ENCODE data around the gene SHCBP1L.

Gene SHCBP1L

DNA sequence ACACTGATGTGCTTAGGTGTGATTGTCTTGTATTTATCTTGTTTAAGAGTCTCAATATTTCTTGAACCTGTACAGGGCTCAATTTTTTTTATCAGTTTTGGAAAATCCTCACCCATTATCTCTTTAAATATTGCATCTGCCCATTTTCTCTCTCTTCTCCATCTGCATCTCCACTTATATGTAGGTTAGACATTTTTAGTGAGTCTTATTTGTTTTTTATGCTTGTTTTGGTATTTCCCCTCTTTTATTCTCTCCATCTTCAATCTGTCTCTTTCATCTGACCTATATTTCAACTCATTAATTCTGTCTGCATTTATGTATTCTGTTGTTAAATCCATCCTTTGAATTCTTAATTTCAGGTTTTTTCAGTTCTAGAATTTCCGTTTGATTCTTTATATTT lies 32.9 kb upstream of the SHCBP1L start:
- no peak overlapping the region for H3K4me3 ChIP-seq
- no peak overlapping the region for H3K9ac ChIP-seq (ENCODE audit: insufficient read length)
- no peaks in the 10 kb centered on the region for H3K36me3 ChIP-seq (ENCODE audit: insufficient read depth, low read length)
- TF ChIP-seq EZH2 (IDR thresholded peaks at IDR 0.05), result no peak
- TF ChIP-seq FOXP2 (optimal IDR thresholded peaks at IDR 0.05; ENCODE audit: control extremely low read depth, extremely low read length, insufficient read depth), result no peak
- no peak for TF ChIP-seq POLR2AphosphoS5 (IDR thresholded peaks at IDR 0.05; ENCODE audit: borderline replicate concordance, low read depth, low read length)
- no peak for DNase-seq (ENCODE audit: low read depth, low spot score)
- no peaks in the 10 kb centered on the region for H3K9me3 ChIP-seq (ENCODE audit: low read depth, low read length)
- H3K27ac ChIP-seq, result no peak overlapping the region

DNA sequence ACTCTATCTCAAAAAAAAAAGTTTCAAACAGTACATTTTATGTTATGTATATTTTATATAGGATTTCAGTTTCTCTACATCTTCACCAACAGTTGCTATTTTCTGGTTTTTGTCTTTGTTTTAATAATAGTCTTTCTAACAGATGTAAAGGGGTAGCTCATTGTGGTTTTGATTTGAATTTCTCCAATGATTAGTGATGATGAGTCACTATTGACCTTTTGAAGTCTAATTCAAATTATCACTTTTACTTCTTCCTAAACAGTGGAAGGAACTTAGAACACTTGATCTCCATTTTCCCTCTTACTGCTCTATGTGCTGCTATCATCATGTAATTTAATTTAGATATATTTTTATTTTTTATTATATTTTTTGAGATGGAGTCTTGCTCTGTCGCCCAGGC lies 31.7 kb upstream of the SHCBP1L start:
- TF ChIP-seq POLR2AphosphoS5 (IDR thresholded peaks at IDR 0.05; ENCODE audit: borderline replicate concordance, low read depth, low read length) (no peak), EZH2 (IDR thresholded peaks at IDR 0.05) (no peak), FOXP2 (optimal IDR thresholded peaks at IDR 0.05; ENCODE audit: control extremely low read depth, extremely low read length, insufficient read depth) (no peak)
- Histone ChIP-seq H3K9me3 (ENCODE audit: low read depth, low read length) (no peaks in the 10 kb centered on the region), H3K36me3 (ENCODE audit: insufficient read depth, low read length) (no peaks in the 10 kb centered on the region), H3K27ac (no peak overlapping the region), H3K4me3 (no peak overlapping the region), H3K9ac (ENCODE audit: insufficient read length) (no peak overlapping the region)
- DNase-seq (ENCODE audit: low read depth, low spot score), result no peak

DNA sequence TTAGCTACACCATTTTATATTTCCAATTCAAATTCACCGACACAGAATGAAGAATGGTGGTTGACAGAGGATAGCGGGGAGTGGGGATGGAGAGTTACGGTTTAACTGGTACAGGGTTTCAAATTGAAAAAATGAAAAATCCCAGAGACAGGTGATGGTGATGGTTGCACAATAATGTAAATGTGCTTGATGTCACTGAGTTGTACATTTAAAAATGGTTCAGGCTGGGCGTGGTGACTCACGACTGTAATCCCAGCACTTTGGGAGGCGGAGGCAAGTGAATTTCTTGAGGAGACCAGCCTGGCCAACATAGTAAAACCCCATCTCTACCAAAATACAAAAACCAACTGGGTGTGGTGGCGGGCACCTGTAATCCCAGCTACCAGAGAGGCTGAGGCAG lies 31.2 kb upstream of the SHCBP1L start:
- Histone ChIP-seq H3K27ac (no peak overlapping the region), H3K36me3 (ENCODE audit: insufficient read depth, low read length) (no peaks in the 10 kb centered on the region), H3K9me3 (ENCODE audit: low read depth, low read length) (no peaks in the 10 kb centered on the region), H3K4me3 (no peak overlapping the region), H3K9ac (ENCODE audit: insufficient read length) (no peak overlapping the region)
- TF ChIP-seq POLR2AphosphoS5 (IDR thresholded peaks at IDR 0.05; ENCODE audit: borderline replicate concordance, low read depth, low read length) (no peak), FOXP2 (optimal IDR thresholded peaks at IDR 0.05; ENCODE audit: control extremely low read depth, extremely low read length, insufficient read depth) (no peak), EZH2 (IDR thresholded peaks at IDR 0.05) (no peak)
- no peak for DNase-seq (ENCODE audit: low read depth, low spot score)

DNA sequence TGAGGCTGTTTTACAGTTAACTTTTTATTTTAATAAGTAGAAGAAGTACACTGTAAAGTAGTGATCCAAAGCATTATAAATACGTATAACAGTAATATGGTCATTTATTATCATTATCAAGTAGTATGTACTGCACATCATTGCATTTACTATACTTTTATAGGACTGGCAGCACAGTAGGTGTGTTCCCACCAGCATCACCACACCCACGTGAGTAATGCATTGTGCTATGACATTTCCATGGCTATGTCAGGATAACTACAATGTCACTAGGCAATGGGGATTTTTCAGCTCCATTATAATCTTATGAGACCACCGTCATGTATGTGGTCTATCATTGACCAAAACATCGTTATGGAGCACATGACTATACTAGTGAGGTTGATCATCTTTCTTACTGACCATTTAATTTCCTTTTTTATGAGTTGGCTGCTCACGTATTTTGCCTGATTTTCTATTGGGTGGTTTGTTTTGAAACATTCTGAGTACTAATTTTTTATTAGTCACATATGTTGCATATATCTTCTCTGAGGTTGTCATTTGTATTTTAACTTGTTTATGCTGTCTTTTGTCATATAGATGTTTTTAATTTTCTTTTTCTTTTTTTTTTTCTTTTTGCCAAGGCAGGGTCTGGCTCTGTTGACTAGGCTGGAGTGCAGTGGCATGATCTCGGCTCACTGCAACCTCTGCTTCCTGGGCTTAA lies 25.3 kb upstream of the SHCBP1L start:
- H3K9me3 ChIP-seq (ENCODE audit: low read depth, low read length), result no peaks in the 10 kb centered on the region
- no peaks in the 10 kb centered on the region for H3K36me3 ChIP-seq (ENCODE audit: insufficient read depth, low read length)
- no peak overlapping the region for H3K4me3 ChIP-seq
- TF ChIP-seq FOXP2 (optimal IDR thresholded peaks at IDR 0.05; ENCODE audit: control extremely low read depth, extremely low read length, insufficient read depth), result no peak
- TF ChIP-seq POLR2AphosphoS5 (IDR thresholded peaks at IDR 0.05; ENCODE audit: borderline replicate concordance, low read depth, low read length), result no peak
- TF ChIP-seq EZH2 (IDR thresholded peaks at IDR 0.05), result no peak
- H3K27ac ChIP-seq, result no peak overlapping the region
- H3K9ac ChIP-seq (ENCODE audit: insufficient read length), result no peak overlapping the region
- DNase-seq (ENCODE audit: low read depth, low spot score), result no peak

DNA sequence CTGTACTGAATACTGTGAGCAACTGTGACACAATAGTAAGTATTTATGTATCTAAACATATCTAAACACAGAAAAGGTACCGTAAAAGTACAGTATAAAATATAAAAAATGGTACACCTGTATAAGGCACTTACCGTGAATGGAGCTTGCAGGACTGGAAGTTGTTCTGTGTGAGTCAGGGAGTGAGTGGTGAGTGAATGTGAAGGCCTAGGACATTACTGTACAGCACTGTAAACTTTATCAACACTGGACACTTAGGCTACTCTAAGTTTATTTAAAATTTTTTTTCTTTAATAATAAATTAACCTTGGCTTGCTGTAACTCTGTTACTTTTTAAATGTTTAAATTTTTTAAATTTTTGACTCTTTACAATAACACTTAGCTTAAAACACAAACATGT lies 24.5 kb upstream of the SHCBP1L start:
- no peaks in the 10 kb centered on the region for H3K9me3 ChIP-seq (ENCODE audit: low read depth, low read length)
- H3K27ac ChIP-seq, result no peak overlapping the region
- H3K4me3 ChIP-seq, result no peak overlapping the region
- TF ChIP-seq POLR2AphosphoS5 (IDR thresholded peaks at IDR 0.05; ENCODE audit: borderline replicate concordance, low read depth, low read length) (no peak), EZH2 (IDR thresholded peaks at IDR 0.05) (no peak), FOXP2 (optimal IDR thresholded peaks at IDR 0.05; ENCODE audit: control extremely low read depth, extremely low read length, insufficient read depth) (no peak)
- H3K36me3 ChIP-seq (ENCODE audit: insufficient read depth, low read length), result no peaks in the 10 kb centered on the region
- DNase-seq (ENCODE audit: low read depth, low spot score), result no peak
- H3K9ac ChIP-seq (ENCODE audit: insufficient read length), result no peak overlapping the region

DNA sequence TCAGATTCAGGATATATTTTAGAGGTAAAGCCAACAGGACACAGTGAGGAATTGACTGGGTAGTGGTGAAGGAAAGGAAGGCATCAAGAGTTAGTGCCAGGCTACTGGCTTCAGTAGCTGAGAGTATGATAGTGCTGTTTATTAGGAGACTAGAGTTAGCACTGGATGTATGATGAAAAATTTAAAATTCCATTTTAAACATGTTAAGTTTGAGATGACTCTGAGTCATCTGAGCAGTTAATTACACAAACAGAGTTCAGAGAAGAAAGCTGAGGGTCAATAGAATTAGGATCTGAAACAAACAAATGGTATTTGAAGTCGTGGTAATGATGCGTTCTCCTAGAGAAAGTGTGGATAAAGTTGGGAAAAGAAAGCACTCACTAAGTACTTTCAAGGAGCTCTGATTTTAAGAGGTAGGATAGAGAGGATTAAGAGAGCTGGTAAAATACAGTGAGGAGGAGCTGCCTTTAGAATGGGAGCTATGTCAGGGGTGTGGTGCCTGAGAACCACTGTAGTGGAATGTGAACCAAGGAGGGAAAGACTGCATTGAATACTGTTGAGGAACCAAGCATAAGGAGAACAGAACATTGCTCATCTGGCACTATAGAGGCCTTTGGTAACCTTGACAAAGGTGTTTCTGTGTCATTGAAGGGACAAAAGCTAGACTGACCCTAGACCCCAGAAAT lies 21.7 kb upstream of the SHCBP1L start:
- Histone ChIP-seq H3K4me3 (no peak overlapping the region), H3K36me3 (ENCODE audit: insufficient read depth, low read length) (no peaks in the 10 kb centered on the region), H3K27ac (no peak overlapping the region), H3K9ac (ENCODE audit: insufficient read length) (no peak overlapping the region), H3K9me3 (ENCODE audit: low read depth, low read length) (no peaks in the 10 kb centered on the region)
- no peak for TF ChIP-seq POLR2AphosphoS5 (IDR thresholded peaks at IDR 0.05; ENCODE audit: borderline replicate concordance, low read depth, low read length)
- TF ChIP-seq FOXP2 (optimal IDR thresholded peaks at IDR 0.05; ENCODE audit: control extremely low read depth, extremely low read length, insufficient read depth), result no peak
- no peak for TF ChIP-seq EZH2 (IDR thresholded peaks at IDR 0.05)
- no peak for DNase-seq (ENCODE audit: low read depth, low spot score)

DNA sequence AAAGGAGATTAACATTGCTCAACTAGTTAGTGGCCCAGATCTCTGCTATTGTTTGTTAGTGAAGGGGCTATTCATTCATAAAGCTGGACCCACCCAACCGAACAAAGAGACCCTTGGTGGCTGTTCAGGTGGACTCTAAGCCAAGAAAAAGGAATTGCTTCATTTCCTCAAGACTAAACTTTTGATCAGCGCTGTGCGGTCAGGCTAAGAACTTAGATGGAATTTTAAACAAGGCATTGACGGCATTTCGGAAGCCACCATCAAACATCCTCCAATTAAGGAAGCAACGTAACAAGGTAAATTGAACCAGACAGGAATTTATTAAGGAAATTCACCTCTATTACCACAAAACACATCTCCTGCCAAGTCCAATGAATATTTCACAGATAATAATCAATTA lies 19.9 kb upstream of the SHCBP1L start:
- H3K9ac ChIP-seq (ENCODE audit: insufficient read length), result no peak overlapping the region
- no peaks in the 10 kb centered on the region for H3K9me3 ChIP-seq (ENCODE audit: low read depth, low read length)
- H3K27ac ChIP-seq, result no peak overlapping the region
- no peak for DNase-seq (ENCODE audit: low read depth, low spot score)
- TF ChIP-seq POLR2AphosphoS5 (IDR thresholded peaks at IDR 0.05; ENCODE audit: borderline replicate concordance, low read depth, low read length) (no peak), FOXP2 (optimal IDR thresholded peaks at IDR 0.05; ENCODE audit: control extremely low read depth, extremely low read length, insufficient read depth) (no peak), EZH2 (IDR thresholded peaks at IDR 0.05) (no peak)
- no peaks in the 10 kb centered on the region for H3K36me3 ChIP-seq (ENCODE audit: insufficient read depth, low read length)
- no peak overlapping the region for H3K4me3 ChIP-seq

DNA sequence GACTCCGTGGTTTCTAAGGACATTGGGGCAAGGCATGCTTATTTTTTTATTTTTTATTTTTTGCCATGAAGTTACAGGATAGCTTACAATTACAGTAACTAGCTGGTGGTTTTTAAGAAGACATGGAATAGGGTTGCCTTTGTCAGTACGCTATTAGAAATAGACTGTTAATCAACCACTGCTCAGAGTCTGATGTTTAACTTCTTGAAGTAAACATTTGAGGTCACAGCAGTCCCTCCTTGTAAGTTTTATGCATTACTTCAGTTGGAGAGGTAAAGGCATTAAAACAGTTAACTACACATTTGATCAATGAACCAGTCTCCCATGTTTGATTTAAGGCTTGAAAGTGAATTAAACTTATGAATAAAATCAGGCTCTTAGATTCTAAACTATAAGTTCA lies 19.3 kb upstream of the SHCBP1L start:
- H3K27ac ChIP-seq, result no peak overlapping the region
- H3K9ac ChIP-seq (ENCODE audit: insufficient read length), result no peak overlapping the region
- no peak for TF ChIP-seq POLR2AphosphoS5 (IDR thresholded peaks at IDR 0.05; ENCODE audit: borderline replicate concordance, low read depth, low read length)
- no peak for TF ChIP-seq FOXP2 (optimal IDR thresholded peaks at IDR 0.05; ENCODE audit: control extremely low read depth, extremely low read length, insufficient read depth)
- TF ChIP-seq EZH2 (IDR thresholded peaks at IDR 0.05), result no peak
- H3K9me3 ChIP-seq (ENCODE audit: low read depth, low read length), result no peaks in the 10 kb centered on the region
- H3K4me3 ChIP-seq, result no peak overlapping the region
- H3K36me3 ChIP-seq (ENCODE audit: insufficient read depth, low read length), result no peaks in the 10 kb centered on the region
- DNase-seq (ENCODE audit: low read depth, low spot score), result no peak
